CD4-positive, alpha-beta T cell treated with Interleukin-2 at 100 ng/mL for 4 hours (primary cell): Measurements from ENCODE around the gene NINJ1.

ENCODE experiments used
- DNase-seq: peaks from one replicate; pipeline ENCODE4 v3.0.0-alpha.2; 2020; ENCODE audit warnings: low spot score

The NINJ1 gene

DNA sequence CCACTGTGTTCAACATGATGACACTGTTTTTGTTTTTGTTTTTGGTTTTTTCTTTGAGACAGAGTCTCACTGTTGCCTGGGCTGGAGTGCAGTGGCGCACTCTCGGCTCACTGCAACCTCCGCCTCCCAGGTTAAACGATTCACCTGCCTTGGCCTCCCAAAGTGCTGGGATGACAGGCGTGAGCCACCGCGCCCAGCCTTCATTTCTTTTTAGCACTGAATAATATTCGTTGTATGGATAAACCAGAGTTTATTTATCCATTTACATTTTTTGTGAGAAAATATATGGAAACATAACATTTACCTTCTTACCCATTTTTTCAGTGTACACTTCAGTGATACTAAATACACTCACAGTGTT, 33.8 kb downstream of the NINJ1 start:
- no peak for DNase-seq

DNA sequence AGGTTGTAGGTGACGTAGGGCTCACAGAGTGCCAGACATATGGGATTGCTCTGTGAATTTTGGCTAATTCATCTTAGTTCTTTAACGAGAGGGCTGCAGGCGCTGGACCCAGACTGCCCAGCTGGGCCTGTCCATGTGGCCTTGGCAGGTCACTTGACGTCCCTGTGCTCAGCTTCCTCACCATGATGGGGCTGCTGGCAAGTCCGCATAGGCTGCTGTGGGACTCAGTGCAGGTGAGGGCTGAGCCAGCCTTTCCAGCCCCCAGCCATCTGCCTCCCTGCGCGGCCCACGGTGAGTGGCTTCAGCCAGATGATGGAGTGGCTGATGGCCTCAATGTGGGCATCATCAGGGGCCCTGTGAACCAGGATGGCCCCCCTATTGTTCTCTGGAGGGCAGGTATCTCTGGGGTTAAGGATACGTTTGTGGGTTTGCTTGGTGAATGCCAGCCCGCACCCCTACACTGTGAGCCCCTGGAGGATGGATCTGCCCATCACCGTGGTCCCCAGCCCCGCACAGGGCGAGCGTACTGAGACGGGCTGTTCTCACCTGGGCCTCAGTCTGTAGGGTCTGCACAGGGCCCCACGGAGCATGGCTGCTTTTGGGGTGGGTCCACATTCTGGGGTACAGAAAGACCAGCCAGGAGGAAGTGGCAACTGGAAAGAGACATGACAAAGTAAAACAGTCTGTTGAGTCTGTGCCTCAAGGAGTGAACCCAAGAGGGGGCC, 34.3 kb downstream of the NINJ1 start:
- no peak for DNase-seq

DNA sequence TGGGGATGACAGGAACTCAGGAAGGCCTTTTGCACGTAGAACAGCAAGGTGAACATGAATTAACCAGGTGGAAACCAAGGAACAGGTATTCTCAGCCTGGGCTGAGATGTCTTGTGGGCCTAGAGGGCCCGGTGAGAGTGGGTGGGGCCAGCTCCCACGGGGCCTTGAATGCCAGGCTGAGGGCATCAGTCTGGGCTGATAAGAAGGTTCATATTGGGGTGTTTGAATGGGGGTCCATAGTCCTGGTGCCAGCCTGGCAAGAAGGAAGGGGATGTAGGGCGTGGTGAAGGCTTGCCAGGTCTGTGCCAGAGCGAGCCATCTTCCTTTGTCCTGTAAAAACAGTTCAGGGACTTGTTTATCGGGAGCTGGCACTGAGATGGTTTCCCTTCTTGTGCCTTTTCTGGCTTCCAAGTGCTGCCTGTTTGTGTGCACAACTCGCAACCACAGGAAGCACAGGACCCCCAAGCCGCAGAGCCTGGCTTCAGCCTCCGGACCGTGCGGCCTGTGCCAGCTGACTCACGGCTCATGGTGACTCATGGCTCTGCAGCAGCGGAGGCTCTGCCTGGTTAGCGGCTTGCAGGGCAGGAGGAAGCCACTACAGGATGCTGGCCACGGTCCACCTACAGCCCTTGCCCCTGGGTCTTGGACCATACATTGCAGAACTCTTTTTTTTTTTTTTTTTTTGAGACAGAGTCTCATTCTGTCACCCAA, 35.7 kb downstream of the NINJ1 start:
- DNase-seq, result peak; percentile 71

DNA sequence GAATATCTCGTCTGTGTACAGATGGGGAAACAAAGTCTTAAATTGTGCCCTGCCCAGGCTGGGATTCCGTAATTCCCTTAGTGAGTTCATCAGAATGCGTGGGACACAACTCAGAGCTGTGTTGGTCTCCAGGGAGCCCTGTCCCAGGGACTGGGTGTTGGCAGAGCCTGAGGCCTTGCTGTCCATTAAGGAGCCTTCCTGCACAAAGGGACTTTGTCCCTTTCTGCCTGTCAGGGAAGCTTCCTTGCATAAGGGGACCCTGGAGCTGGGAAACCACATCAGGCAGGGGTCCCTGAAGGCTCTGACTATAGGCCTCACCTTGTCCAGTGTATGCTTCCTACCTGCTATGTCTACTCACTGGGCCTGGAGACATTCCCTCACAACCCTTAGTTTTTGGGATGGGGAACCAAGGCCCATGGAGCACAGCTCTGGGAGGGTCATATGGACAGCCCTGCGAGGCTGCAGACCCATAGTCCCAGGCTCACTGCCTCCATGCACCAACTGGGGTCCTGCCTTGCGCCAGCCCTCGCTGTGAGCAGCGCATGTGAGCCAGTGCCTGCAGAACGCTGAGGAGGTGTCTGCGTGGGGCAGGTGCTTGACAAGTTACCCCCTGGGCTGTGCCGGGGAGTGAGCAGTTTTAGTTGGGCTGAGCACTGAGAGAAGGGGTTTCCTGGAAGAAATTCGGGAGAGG, 36.4 kb downstream of the NINJ1 start:
- DNase-seq, result no peak

DNA sequence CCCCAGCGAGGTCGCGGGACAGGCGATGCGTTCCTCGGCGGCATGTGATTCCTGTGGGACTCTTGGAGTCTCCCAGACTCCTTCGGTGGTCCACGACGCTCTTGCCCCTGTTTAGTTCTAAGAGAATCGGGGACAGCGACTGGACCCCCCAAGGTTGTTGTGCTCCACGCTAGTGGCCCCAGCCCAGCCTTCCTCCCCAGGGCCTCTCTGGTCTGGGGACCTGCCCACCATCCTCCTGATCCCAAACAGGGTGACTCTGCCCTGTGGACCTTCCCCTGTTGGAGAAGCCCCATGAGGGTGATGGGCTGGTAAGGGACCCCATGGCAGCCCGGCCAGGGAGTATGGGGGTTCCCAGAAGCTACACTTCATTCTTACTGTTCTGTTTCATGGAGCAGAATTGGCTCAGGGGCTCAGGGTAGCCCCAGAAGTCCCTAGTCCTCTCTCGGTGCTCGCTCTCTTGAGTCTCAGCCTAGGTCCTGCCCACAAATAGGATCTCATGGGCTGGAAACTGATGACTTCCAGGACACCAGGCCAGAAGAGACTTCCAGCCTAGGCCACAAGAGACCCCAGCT, 37.2 kb downstream of the NINJ1 start:
- no peak for DNase-seq

DNA sequence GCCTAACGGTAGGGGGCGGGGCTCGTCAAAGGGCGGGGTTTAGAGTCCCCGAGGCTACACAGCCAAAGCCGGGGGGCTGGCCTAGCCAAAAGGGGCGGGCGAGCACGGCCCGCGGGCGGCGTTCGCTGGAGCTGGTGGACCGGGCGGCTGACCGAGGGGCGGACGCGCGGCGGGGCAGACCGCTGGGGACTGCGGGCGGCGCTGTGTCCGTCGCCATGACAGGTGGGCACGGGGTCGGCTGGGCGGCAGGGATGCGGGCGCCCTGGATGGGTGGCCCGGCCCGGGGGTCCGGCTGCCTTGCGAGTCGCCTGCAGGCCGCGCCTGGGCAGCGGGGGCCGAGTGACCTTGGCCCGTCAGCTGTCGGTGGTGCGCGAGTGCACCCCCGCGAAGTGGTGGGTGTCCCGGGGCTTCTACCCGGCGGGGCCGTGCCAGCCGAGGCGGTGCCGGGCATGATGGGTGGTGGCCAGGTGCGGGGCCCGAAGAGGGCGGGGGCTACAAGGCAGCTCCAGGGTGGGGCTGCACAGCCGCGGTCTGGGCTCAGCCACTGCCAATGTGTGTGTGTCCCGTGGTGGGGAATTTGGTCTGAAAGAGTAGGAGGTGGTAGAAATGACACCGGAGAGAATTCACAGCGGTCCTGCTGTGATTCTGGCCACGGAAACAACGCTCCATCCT, 37.8 kb downstream of the NINJ1 start, which contains the start of gene CARD19:
TSS of gene CARD19 (plus strand) at position 87 of the 672 bp plus-strand sequence. CDS start at position 216, 129 bp downstream.
- peak; percentile 40 for DNase-seq

DNA sequence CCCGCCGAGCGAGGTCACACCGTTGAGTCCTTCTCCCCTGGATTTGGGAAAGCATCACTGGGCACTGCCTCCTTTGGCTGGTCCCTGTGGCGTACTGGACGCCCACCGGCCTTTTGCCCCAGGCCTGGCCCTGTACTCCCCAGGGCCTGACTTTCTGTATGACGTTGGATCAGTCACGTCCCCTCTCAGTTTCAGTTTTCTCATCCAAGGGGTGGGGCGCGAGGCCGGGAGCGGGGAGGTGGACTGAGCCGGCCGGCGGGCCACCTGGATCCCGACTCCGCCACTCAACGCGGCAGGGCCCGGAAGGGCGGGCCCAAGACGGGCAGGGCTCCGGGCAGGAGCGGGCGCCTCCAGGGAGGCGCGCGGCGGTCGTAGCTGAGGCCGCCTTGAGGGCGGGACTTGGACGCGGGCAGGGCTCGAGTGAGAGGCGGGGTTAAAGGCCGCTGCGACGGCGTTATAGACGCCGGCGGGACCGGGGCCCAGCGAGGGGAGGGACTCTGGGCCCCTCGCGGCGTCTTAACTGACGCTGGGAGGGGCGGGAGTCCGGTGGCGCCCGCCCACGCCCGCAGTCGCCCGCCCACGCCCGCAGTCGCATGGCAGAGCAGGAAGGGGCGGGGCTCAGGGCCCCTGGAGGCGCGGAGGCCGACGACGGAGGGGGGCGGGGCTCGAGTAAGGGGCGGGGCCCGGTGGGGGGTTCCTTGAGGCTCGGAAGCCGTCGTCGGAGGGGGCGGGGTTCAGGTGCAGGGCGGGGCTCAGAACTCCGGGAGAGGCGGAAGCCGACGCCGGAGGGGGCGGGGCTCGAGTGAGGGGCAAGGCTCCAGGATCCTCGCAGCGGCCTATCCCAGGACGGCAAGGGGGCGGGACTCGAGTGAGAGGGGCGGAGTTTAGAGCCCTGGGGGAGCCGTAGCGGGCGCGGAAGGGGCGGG, 38.6 kb downstream of the NINJ1 start:
- DNase-seq, result peak; percentile 100

DNA sequence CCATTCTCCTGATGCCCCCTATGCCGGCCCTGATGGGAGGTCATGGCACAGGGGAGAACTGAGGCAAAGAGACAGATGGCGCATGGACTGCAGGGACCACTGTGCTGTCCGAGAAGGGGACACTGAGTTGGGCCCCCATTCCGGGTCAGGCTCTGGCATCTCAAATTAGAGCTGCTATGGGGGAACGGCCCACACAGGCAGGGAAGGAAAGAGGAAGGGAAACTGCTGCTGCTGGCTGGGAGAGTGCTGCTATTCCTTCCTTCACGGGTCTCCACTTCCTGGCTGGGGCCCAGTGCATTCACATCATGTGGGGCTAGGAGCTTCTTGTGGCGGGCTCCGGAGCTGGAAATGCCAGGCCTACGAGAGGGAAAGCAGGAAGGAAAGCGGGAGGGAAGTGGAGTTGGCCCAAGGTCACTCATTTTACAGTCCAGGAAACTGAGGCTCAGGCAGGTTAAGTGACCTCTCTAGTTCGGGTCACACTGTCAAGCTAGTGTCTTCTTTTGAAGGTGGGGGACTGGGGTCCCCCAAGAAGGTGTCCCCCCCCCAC, 39.3 kb downstream of the NINJ1 start:
- DNase-seq, result no peak

DNA sequence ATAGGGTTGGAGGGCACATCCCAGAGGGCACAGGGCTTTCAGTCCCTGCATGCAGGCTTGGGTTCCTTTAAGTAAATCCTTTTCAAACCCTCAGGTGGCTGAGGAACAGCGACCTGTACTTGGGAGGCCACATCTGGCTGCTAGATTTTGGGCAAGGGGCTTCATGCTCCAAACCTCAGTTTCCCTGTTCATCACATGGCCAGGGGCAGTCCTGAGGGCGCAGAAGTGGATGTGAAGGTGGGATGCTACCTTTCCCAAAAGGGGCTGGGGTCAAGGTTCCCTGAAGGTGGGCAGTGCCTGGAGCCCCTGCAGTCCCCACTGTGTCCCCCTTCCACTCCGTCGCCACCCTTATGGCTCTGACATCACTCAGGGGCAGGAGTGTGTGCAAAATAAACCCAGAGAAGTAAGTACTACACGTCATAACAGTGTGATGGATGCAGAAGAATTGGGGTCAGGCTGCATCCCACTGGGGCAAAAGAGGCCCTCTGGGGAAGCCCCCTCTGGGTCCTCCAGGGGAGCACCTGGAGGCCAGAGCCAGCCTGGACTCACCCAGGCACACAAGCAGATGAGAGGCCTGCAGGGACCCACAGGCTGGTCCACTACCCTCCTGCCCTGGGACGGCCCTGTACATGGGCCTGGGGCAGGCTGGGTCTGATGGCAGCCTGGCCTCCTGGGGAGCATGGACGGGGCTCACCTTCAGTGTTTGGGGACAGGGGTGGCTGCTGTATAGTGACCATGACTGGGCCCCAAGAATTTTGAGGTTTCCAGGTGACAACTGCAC, 40.0 kb downstream of the NINJ1 start:
- no peak for DNase-seq

DNA sequence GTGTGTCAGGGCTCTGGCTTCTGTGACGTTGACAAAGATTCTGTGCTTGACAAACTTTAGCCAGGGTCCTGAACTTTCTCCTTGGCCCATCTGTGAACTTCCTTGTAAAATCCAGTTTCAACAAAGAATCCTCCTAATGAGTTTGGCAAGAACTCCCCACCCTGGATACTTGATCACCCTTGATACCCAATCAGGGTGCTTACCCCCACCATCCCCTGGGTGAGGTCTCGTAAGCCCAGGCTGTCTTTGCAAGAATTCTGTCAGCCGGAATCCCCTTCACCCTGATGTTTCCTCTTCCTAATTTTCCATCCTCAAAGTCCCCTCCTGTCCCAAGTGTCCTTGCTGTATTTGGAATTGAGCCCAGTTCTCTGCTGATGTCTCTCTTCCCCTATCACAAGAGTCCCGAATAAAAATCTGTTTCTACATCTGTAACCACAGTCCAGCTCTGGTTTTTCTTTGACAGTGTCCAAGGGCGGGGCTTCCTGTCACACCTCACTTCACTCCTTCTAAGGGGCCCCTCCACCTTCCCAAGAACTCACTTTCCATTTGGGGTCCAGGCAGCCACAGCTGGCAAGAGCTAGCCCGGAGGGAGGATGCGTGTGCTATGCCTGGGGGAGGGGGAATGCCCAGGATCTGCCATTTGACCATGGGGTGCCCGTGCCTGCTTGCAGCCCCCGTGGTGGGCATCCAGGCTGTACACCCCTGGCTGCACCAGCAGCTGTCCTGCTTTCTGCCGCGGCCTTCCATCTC, 40.7 kb downstream of the NINJ1 start:
- DNase-seq, result no peak

DNA sequence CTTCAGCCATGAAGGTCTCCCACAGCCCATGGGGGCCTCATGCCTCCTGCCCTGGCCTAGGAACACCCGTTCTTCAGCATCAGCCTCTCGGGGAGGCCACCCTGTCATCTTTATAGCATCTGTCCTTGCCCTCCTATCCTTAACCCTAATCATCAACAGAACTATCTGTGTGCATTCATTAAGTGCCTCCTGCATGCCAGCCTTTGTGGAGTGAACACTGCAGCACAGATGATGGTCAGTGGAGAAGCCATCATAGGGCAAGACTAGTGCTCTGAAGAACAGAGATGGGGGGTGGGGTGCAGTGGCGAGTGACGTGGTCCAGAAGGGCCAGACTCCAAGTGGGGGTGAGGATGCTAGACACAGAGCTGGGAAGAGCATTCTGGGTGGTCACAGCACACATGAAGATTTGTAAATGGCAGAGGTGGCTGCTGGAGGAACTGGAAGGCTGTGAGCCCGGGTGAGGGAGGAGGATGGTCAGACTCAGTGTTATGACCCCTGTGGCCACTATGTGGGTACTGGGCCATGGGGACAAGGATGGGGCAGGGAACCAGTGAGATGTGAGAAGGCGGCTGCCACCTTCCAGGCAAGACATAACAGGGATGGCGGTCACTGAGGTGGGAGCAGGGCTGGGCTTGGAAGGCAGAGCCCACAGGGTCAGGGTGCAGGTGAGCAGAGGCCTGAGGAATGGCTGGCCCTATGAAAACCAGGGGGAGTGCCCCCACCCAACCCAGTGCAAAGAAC, 41.6 kb downstream of the NINJ1 start:
- DNase-seq, result no peak

DNA sequence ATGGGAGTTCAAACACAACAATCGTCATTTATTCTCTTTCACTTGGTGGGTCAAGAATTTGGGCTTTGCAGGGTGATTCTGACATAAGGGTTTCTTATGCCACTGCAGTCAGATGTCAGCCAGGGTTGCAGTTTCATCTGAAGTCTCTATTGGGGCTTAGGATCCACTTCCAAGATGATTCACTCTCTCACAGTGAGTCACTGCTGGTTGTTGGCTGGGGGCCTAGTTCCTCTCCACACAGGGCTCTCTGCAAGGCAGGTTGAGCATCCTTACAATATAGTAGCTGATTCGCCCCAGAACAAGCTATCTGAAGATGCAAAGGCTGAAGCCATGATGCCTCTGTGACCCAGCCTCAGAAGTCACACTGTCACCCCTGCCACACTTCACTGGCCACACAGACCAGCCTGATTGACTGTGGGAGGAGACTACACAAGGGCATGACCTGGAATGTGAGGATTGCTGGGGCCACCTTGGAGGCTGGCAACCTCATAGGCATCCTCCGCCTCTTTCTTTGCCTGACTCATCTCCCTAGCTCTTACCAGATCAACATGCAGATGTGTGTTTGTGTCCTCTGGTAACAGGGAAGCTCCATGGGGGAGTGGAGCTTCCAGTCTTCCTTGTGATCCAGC, 42.5 kb downstream of the NINJ1 start:
- peak; percentile 70 for DNase-seq

DNA sequence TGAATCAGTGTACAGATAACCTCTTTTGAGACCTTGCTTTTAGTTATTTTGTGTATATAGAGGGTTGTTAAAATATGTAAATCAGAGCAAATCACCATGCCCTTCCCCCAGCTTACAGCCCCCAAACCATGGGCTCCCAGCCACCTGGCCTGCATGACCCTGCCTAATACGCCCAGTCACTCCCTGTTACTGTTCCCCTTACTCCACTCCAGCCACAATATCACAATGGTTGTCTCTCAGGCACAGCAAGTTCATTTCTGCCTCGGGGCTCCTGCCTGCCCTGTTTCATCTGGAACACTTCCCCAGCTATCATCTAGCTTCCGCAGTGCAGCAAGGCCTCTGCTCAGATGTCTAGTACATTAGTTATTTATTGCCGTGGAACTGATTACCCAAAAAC, 43.0 kb downstream of the NINJ1 start:
- no peak for DNase-seq

DNA sequence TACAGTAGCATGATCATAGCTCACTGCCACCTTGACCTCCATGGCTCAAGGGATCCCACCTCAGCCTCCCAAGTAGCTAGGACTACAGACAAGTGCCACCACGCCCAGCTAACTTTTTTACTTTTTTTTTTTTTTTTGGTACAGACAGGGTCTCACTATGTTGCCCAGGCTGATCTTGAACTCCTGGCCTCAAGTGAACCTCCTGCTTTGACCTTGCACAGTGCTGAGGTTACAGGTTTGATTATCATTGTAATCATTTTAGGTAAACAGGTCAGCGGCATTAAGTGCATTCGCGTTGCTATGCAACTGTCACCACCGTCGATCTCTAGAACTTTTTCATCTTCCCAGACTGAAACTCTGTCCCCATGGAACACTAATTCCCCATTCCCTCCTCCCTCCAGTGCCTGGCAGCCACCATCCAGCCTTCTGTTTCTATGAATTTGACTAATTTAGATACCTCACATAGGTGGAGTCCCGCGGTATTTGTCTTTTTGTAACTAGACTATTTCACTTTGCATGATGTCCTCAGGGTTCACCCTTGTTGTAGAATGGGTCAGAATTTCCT, 43.9 kb downstream of the NINJ1 start:
- no peak for DNase-seq

DNA sequence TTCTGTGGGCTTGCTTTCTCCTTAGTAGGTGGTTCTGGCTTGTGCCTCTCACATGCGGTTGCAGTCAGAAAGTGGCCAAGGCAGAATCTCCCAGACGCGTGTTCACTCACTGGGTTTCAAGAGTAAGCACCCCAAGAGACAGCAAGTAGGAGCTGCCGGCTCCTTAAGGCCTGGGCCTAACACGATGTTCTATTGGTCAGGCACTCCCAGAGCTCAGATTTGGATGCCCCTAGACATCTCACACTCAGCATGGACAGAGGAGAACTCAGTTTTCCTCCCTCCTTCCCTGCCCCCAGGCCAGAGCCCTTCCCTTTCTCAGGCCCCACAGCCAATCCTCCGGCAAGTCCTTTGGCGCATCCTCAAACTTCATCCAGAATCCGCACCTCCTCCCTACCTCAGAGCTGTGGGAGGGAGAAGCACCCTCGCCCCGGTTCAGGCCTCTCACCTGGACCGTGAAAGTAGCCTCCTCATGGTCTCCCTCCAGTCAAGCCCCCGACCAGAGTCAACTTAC, 44.5 kb downstream of the NINJ1 start:
- no peak for DNase-seq

DNA sequence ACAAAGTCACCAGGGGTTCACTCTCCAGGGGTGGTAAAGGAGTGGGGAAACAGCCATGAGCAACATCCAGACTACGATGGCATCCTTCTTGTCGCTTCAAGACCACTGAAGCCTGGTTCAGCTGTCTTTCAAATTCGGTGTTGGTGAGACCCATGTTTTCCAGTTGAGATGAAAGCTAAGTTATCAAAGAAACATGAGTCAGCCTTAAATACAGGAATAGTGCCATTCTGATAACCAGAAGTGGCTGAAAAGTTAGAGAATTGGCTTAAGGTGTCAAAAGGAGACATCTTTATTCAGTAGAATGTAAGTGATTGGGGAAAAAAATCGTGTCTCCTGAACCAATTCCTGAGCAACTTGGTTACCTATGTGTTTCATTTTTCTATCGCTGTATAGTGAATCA, 45.0 kb downstream of the NINJ1 start:
- no peak for DNase-seq

DNA sequence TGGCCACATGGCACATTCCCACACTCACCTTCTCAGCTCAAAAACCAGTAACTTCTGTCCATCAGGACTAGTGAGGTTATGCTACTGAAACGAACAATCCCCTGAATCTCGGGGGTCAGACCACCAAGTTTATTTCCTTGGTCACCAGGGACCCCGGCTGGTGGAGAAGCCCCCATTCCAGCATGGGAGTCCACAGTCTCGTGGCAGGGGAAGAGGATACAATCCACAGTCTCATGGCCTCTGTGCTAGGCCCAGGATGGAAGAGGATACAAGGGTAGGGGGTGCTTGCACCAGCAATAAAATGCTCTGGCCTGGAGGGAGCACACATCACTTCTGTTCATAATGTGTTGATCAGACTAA, 45.4 kb downstream of the NINJ1 start:
- DNase-seq, result no peak
